GM18867 (cell line): Measurements from ENCODE around the gene RASGRF1.

Experiments
- ATAC-seq: cut with Tn5 transposase; IDR thresholded peaks from one replicate; pipeline ENCODE4 v1.9.1; 2021; ENCODE audit warnings: mild to moderate bottlenecking, moderate library complexity; ENCODE audit not compliant: unreplicated experiment

The RASGRF1 gene

GRCh38 chr15:78917888-78918287 lies 172.7 kb downstream of the RASGRF1 start:
- no peak for ATAC-seq

- ATAC-seq, result no peak
Measured at GRCh38 chr15:78916088-78916487, 174.5 kb downstream of the RASGRF1 start.

DNA sequence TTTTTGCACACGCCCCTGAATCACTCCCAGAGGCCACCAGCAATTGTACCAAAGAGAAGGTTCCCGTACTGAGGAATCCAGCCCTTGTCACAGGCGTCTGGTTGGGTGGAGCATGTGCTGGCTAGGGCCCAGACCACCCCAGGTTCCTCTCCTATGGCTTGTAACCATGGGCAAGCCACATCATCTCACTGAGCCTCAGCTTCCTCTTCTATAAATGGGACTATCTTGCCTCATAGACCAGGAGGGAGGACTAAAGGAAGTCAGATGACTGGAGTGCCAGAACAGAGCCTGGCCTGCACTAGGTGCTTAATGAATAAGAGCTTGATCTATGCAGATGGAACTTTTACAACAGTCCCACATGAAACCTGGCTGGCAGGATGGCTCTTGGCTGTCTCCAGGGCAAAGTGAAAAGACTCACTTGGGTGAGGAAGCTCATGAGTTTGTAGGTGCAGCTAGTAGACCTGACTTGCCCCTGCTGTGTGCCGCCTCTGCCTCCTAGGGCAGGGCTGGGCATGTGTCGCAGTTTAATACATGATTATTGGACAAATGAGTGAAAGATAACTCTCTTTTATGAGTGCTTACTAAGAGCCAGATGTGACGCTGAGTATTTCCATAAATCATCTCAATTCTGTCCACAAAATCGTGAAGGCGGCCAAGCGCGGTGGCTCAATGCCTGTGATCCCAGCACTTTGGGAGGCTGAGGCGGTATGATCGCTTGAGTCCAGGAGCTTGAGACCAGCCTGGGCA lies 175.1 kb downstream of the RASGRF1 start:
- no peak for ATAC-seq

DNA sequence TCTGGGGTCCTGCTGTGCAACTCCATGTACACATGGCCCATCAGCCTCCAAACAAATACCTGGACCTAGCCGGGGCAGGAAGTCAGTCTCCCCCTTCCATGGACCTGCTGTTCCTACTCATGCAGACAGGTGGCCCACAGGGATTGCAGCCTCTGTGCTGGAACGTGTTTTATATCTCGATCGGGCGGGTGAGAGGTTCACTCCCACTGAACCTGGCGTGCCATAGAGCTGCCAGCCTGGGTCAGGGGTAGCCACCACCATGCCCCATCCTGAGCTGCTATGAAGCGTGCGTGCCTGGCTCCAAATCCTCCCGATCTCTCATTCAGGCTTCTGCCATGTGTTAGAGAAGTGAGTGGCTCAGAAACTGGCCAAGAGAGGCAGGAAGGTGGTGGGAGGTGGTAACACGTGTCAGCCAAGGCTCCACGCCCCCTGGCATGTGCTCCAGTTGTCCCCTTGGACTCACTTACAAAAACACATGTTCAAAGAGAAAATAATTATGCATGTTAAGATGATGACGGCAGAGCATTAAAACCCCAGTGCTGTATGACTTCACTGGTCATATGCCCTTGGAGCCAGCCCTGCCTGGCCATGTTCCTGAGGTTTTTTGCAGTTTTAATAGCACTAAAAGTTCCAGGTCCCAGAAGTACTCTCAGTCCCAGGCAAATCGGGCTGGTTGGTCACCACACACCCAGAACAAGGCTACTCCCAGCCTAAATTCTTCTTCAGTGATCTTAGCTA lies 176.4 kb downstream of the RASGRF1 start:
- ATAC-seq, result no peak

GRCh38 chr15:78913012-78913411 lies 177.6 kb downstream of the RASGRF1 start:
- ATAC-seq, result no peak

GRCh38 chr15:78912316-78912715 lies 178.3 kb downstream of the RASGRF1 start:
- no peak for ATAC-seq

GRCh38 chr15:78910271-78910670 lies 180.3 kb downstream of the RASGRF1 start:
- no peak for ATAC-seq
